DMS79 (cell line): Measurements from ENCODE around the gene AP1B1.
A peak's percentile ranks its signal among the peaks of the same experiment; 100 is the strongest.

Experiments used
- DNase-seq: peaks from one replicate; lab custom pipeline; 2025; lab: John Stamatoyannopoulos, UW

AP1B1 gene

GRCh38 chr22:29313126-29313575 lies 75.2 kb downstream of the AP1B1 start:
- DNase-seq: no peak

DNA sequence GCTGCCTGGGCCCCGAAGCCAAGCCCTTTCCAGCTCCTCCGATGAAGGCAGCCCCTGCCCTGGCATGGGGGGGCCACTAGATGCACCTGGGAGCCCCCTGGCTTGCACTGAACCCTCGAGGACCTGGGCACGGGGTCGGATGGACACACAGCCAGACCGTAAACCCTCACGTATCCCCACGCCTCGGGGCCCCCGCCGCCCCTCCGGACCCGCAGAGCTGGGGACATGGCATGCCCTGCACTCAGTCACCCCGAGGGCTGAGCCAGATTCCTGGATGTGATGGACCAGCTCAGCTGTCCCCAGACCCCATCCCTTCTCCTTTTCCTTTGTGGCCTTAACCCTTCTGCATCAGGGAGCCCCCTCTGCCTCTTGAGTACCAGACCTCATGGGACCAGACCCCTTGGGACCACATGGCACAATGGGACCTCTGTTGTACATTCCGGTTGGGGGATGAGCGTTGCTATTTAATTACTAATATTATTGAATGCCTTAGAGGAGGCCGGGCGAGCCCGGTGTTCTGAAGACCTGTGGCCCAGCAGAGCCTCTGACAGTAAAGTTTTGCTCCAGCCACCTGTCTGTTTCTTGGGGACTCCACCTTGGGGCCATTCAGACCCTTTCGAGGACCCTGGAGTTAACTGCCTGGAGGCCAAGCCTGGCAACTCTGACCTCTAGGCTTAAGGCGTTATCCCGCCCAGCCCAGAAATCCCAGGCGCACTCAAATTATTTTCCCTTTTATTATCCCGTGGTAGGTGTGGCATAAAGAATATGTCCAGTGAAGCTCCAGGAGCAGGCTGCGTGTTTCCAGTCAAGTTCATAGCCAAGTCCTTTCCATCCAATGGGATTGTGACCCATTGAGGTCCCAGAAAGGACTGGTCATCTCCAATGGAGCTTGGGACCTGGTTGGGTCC lies 75.9 kb downstream of the AP1B1 start:
- no peak for DNase-seq

- no peak for DNase-seq
Measured at GRCh38 chr22:29311464-29312217, 76.7 kb downstream of the AP1B1 start.

GRCh38 chr22:29310863-29311339 lies 77.5 kb downstream of the AP1B1 start:
- no peak for DNase-seq

- no peak for DNase-seq
Measured at GRCh38 chr22:29310065-29310862, 78.1 kb downstream of the AP1B1 start.

DNA sequence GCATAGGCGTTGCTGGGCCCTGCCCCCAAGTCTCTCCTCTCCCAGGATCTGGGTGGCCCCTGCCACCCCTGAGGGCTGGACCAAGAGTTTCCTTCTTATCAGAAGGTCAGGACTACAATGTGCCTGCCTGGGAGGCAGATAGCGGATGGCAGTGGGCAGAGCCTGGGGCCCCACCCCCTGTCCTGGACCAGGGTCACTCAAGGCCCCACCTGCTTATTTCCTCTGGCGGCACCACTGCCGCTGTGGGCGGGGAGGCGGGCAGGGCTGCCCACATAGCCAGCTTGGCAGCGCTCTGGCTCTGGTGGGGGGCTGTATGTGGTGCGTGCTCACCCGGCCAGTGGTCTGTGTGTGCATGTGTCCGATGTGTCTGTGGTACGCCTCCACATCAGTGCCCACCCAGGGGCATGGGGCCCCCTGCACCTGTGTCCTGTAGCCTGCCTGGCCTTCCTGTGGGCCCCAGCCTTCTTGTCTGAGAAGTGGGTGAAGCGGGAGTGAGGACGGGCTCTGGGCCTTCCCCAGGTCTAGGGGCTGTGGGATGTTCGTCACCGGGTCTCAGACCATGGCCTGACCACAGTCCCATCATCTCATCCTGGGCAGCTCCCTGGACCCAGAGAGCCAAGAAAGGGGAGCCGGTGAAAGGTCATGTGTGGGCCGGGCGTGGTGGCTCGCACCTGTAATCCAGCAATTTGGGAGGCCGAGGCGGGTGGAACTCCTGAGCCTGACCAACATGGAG lies 78.9 kb downstream of the AP1B1 start:
- DNase-seq: no peak

- DNase-seq: no peak
Measured at GRCh38 chr22:29308791-29309262, 79.5 kb downstream of the AP1B1 start.

DNA sequence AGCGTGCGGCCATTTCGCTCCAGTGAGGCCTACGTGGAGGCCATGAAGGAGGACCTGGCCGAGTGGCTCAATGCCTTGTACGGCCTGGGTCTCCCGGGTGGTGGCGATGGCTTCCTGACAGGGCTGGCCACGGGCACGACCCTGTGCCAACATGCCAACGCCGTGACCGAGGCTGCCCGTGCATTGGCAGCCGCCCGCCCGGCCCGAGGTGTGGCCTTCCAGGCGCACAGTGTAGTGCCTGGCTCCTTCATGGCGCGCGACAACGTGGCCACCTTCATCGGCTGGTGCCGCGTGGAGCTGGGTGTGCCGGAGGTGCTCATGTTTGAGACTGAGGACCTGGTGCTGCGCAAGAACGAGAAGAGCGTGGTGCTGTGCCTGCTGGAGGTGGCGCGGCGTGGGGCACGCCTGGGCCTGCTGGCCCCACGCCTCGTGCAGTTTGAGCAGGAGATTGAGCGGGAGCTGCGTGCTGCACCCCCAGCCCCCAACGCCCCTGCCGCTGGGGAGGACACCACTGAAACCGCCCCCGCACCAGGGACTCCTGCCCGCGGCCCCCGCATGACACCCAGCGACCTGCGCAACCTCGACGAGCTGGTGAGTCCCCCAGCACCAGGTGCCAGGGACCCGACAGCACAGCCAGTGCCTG lies 80.1 kb downstream of the AP1B1 start:
- no peak for DNase-seq

GRCh38 chr22:29307596-29308147 lies 80.7 kb downstream of the AP1B1 start:
- DNase-seq: no peak

- no peak for DNase-seq
Measured at GRCh38 chr22:29306835-29307595, 81.4 kb downstream of the AP1B1 start.

GRCh38 chr22:29306175-29306834 lies 82.1 kb downstream of the AP1B1 start, which contains the start of gene GAS2L1:
TSS of gene GAS2L1 (plus strand) at chr22:29306650. CDS start at chr22:29308106, 1,456 bp downstream.
- peak; percentile 41 for DNase-seq

- DNase-seq: no peak
Measured at GRCh38 chr22:29305836-29306174, 82.6 kb downstream of the AP1B1 start.

DNA sequence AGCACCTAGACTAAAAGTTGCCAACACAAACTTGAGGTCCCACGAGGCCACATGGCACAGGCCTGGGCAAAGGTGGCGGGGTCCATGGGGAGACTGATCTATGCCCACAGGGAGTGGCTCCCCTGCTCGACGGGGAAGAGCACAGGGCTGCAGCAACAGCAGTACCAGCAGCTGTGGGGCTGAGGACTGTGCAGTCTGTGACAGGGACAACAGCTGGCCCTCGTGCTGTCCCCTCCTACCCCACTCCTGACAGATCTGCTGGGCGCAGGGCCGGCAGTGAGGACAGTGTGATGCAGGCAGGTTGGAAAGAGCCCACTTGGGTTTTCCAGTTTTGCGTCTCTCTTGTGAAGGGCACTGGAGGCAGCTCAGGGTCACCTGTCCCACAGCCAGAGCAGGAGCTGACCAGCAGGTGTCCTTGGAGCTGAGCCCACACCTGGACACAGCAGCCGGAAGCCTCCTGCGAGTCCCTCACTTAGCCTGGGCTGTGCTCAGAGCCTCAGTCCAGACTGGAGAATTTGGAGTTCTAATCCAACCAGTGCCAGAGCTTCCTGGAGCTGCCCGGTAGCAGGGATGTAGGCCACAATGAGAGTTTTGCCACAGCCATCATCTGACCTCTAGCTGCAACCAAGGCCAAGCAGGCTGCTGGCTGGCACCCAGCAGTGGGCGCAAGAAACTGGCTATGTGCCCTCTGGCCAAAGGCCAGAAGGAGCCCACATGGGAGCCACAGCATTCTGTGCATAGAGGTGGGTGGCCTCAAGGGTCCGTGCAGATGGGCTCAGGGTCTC lies 85.5 kb downstream of the AP1B1 start:
- DNase-seq: no peak

GRCh38 chr22:29302402-29302680 lies 86.0 kb downstream of the AP1B1 start:
- no peak for DNase-seq

DNA sequence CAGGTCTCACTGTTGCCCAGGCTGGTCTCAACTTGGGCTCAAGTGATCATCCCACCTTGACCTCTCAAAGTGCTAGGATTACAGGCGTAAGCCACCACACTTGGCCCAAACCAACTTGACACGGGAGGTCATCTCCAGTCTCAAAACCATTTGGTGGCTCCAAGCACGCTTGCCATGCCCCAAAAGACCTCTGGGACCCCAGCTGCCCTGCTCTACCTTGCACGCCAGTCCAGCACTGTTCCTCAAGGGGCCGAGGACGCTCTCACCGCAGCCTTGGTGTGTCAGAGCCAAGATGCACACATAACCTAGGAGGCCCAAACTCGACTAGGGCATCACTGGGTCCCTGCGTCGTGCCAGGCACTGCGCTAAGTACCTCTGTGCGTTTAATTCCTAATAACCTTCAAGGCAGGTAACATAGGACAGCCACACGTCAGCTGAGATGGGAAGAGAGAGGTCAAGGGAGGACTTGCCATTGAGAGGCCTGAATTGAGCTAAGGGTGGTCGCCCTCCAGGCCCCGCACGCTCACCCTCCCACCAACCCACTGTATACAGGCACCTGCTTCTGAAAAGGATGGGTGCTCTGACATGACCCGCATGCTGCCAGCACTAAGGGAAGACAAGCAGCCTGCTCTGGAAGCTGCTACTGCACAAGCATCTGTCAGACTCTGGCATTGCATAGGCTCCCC lies 86.5 kb downstream of the AP1B1 start:
- no peak for DNase-seq

DNA sequence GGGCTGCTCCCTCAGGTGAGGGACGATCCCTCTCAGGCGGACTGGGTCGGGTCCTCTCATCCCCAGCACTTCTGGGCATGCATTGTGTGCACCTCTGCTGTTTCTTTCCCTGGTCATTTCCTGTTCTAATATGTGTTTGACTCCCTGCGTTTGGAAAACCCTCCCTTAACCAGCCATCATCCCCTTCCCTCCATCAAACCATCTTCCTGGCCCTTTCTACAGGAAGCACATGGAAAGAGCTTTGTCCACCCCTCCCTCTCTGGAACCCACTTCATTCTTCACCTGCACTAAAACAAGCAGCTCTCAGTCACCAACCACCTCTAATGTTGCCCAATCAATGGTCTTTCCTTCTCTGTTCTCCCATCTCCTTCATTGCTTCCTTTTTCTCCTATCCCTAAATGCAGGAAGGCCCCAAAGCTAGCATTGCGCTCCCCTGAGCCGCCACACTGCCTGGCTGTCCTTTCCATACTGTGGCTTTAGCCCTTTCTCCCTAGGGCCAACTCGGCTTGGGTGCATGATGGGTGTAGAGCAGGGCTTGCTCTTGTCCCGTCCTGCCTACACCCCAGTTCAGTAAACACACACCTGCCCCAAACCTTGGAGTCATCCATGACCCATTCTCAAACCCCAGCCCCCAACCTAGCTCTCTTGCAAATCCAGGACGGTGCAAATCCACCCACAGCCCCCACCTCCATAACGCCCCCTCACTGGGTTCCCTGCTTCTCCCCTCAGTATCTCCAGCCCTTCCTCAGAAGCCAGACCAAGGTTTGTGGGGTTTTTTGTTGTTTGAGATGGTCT lies 87.4 kb downstream of the AP1B1 start:
- no peak for DNase-seq

- no peak for DNase-seq
Measured at GRCh38 chr22:29300467-29300806, 87.9 kb downstream of the AP1B1 start.
